NB4 (cell line): ENCODE results near the gene GTF2B.

Experiments
- DNase-seq: peaks from one replicate; pipeline ENCODE4 v3.0.0; 2010; ENCODE audit warnings: low read depth
- H3K4me3 ChIP-seq: one replicate; pipeline ENCODE4 v1.5.1; 2011; ENCODE audit warnings: mild to moderate bottlenecking, low read depth, low read length, moderate library complexity
- CTCF ChIP-seq: IDR thresholded peaks from one replicate; pipeline ENCODE4 v1.5.1; 2012; ENCODE audit warnings: low read depth, low read length
- MAX ChIP-seq: IDR thresholded peaks from 2 replicates; pipeline ENCODE4 v1.6.1; 2011; ENCODE audit warnings: low read depth, low read length
- MYC ChIP-seq: IDR thresholded peaks from 2 replicates; pipeline ENCODE4 v1.6.1; 2011; ENCODE audit warnings: low read depth, low read length
- POLR2A ChIP-seq: IDR thresholded peaks from 2 replicates; pipeline ENCODE4 v1.6.1; 2011; ENCODE audit warnings: mild to moderate bottlenecking; ENCODE audit not compliant: insufficient read length; ENCODE audit errors: extremely low read depth

Gene GTF2B

GRCh38 chr1:88910401-88910800, 19.0 kb upstream of the GTF2B start:
- DNase-seq = no peak
- TF ChIP-seq MAX = no peak
- no peak for TF ChIP-seq CTCF
- no peak for TF ChIP-seq POLR2A
- TF ChIP-seq MYC = no peak
- no peak overlapping the region for H3K4me3 ChIP-seq

GRCh38 chr1:88900883-88901282, 9.5 kb upstream of the GTF2B start:
- no peak for TF ChIP-seq POLR2A
- TF ChIP-seq MYC = no peak
- no peak for TF ChIP-seq CTCF
- TF ChIP-seq MAX = no peak
- no peak overlapping the region for H3K4me3 ChIP-seq
- DNase-seq = no peak

GRCh38 chr1:88897070-88897730, 5.8 kb upstream of the GTF2B start:
- no peak for TF ChIP-seq CTCF
- no peak for TF ChIP-seq POLR2A
- TF ChIP-seq MYC = no peak
- TF ChIP-seq MAX = no peak
- H3K4me3 ChIP-seq = no peak overlapping the region
- DNase-seq = no peak

- TF ChIP-seq MYC = peak; percentile 48; the same call in 1 of the 2 replicates
- TF ChIP-seq CTCF = no peak
- peak overlapping the region; percentile 94 for H3K4me3 ChIP-seq
- DNase-seq = peak; percentile 89
Measured at GRCh38 chr1:88892357-88892877, 1.1 kb upstream of the GTF2B start.

- TF ChIP-seq MAX (no peak), CTCF (no peak), MYC (no peak)
- H3K4me3 ChIP-seq = peak overlapping the region; percentile 94
- no peak for DNase-seq
Measured at GRCh38 chr1:88891951-88892340, 579 bp upstream of the GTF2B start.

GRCh38 chr1:88890791-88891317, 513 bp downstream of the GTF2B start:
- DNase-seq = peak; percentile 42
- peak overlapping the region; percentile 94 for H3K4me3 ChIP-seq
- TF ChIP-seq MYC (no peak), CTCF (no peak), POLR2A (no peak), MAX (no peak)
